ENCODE measurements around the gene EPB41.

DNA sequence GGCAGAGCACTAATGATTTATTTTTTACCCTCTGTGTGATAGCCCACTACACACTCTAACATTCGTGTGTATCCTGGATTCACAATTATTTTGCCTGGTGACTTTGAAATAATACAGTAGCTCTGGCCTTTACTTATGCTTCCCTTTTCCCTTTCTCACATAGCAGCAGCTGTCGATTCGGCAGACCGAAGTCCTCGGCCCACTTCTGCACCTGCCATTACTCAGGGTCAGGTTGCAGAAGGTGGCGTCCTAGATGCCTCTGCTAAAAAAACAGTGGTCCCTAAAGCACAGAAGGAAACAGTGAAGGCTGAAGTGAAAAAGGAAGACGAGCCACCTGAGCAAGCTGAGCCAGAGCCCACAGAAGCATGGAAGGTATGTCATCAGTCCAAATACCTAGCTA lies 138.6 kb downstream of the EPB41 start:
- TF ChIP-seq, protein P1, sequence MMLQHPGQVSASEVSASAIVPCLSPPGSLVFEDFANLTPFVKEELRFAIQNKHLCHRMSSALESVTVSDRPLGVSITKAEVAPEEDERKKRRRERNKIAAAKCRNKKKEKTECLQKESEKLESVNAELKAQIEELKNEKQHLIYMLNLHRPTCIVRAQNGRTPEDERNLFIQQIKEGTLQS (IDR thresholded peaks at IDR 0.05; ENCODE audit: insufficient read depth, low read depth, low read length) = no peak
- TF ChIP-seq SRF (IDR thresholded peaks at IDR 0.05; ENCODE audit: low read depth, low read length) (no peak), SIN3A (conservative IDR thresholded peaks at IDR 0.05 in 1 of 2, IDR thresholded peaks at IDR 0.05 in 1 of 2; ENCODE audit: low read depth in 1 of 2, low read length in 2 of 2) (no peak), EGR1 (IDR thresholded peaks at IDR 0.05; ENCODE audit: borderline replicate concordance, low read depth, low read length) (no peak), POLR2A (IDR thresholded peaks at IDR 0.05; ENCODE audit: control extremely low read depth in 1 of 2, low read depth in 2 of 2, low read length in 2 of 2) (no peak), JUN (IDR thresholded peaks at IDR 0.05; ENCODE audit: low read depth, low read length) (no peak), SUZ12 (IDR thresholded peaks at IDR 0.05; ENCODE audit: low read length) (no peak), ZNF274 (IDR thresholded peaks at IDR 0.05; ENCODE audit: borderline replicate concordance, extremely low read depth, low read length) (no peak), EZH2 (IDR thresholded peaks at IDR 0.05; ENCODE audit: low read depth, low read length, severe bottlenecking) (no peak)
- TF ChIP-seq, protein P2, sequence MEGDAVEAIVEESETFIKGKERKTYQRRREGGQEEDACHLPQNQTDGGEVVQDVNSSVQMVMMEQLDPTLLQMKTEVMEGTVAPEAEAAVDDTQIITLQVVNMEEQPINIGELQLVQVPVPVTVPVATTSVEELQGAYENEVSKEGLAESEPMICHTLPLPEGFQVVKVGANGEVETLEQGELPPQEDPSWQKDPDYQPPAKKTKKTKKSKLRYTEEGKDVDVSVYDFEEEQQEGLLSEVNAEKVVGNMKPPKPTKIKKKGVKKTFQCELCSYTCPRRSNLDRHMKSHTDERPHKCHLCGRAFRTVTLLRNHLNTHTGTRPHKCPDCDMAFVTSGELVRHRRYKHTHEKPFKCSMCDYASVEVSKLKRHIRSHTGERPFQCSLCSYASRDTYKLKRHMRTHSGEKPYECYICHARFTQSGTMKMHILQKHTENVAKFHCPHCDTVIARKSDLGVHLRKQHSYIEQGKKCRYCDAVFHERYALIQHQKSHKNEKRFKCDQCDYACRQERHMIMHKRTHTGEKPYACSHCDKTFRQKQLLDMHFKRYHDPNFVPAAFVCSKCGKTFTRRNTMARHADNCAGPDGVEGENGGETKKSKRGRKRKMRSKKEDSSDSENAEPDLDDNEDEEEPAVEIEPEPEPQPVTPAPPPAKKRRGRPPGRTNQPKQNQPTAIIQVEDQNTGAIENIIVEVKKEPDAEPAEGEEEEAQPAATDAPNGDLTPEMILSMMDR (IDR thresholded peaks at IDR 0.05; ENCODE audit: control extremely low read depth in 1 of 3, insufficient read depth in 1 of 3, low read depth in 1 of 3, low read length in 3 of 3) = no peak
